GM21447 (cell line): ENCODE measurements around the gene ECE1.

Source experiments
- ATAC-seq: cut with Tn5 transposase; IDR thresholded peaks from one replicate; pipeline ENCODE4 v1.9.1; 2021; ENCODE audit not compliant: unreplicated experiment

ECE1 gene

GRCh38 chr1:21269461-21270085 is 20.7 kb downstream of the ECE1 start:
- no peak for ATAC-seq

- ATAC-seq: no peak
Observed at GRCh38 chr1:21268281-21269239, 21.7 kb downstream of the ECE1 start.

GRCh38 chr1:21267191-21268077 is 22.8 kb downstream of the ECE1 start:
- no peak for ATAC-seq

- ATAC-seq: no peak
Observed at GRCh38 chr1:21266119-21266774, 24.0 kb downstream of the ECE1 start.

- no peak for ATAC-seq
Observed at GRCh38 chr1:21265644-21266043, 24.6 kb downstream of the ECE1 start.

GRCh38 chr1:21264898-21265297 is 25.4 kb downstream of the ECE1 start:
- no peak for ATAC-seq

GRCh38 chr1:21263653-21264225 is 26.5 kb downstream of the ECE1 start:
- ATAC-seq: no peak

- ATAC-seq: no peak
Observed at GRCh38 chr1:21263052-21263429, 27.2 kb downstream of the ECE1 start.

- ATAC-seq: no peak
Observed at GRCh38 chr1:21262293-21263051, 27.8 kb downstream of the ECE1 start.

GRCh38 chr1:21261551-21262292 is 28.5 kb downstream of the ECE1 start:
- no peak for ATAC-seq

GRCh38 chr1:21260405-21261125 is 29.7 kb downstream of the ECE1 start:
- no peak for ATAC-seq

GRCh38 chr1:21259316-21260076 is 30.8 kb downstream of the ECE1 start:
- ATAC-seq: no peak

GRCh38 chr1:21258331-21259134 is 31.7 kb downstream of the ECE1 start:
- ATAC-seq: no peak

GRCh38 chr1:21257431-21258135 is 32.7 kb downstream of the ECE1 start:
- ATAC-seq: no peak

- ATAC-seq: no peak
Observed at GRCh38 chr1:21256776-21257175, 33.5 kb downstream of the ECE1 start.

- no peak for ATAC-seq
Observed at GRCh38 chr1:21255943-21256320, 34.3 kb downstream of the ECE1 start.
